ENCODE results near the gene SIRT4. TPM values are rescaled to one million over a fixed set of nuclear protein-coding genes. Genes with fewer than 3 reads are reported as not detected.

Gene SIRT4
- total RNA-seq, 1 experiment from 2014 or later = 2.1 TPM

DNA sequence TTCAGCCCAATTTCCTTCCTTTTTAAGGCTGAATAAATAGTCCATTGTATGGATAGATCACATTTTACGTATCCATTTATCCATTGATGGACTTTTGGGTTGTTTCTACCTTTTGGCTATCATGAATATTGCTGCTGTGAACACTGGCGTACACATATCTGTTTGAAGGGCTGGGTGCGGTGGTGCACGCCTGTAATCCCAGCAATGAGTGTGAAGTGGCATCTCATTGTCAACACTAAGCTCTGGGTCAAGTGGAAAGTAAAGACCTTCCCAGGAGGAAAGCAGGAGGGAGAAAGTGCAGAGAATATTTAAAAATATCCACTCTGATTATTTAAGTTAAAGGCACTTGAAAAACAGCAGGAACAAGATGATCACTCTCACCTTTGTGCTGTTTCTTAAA lies 37.1 kb downstream of the SIRT4 start:
- no peak overlapping the region for H2BK12ac ChIP-seq (ENCODE audit: insufficient read length, low read depth, low read length)
- H2AFZ ChIP-seq (ENCODE audit: low read length) = no peak overlapping the region
- WGBS (ENCODE audit: extremely low coverage, insufficient read length, low lambda C conversion rate) = no CpG with 5 or more reads among the region's 4 CpGs
- Mint-ChIP-seq H3K4me1 (peaks cover 0 to 17% of the 10 kb centered on the region in 2 experiments; a peak in 2 of 4 replicates), H3K4me3 (no peak overlapping the region), H3K27ac (no peak overlapping the region), H3K9me3 (peaks cover 29% of the 10 kb centered on the region in 2 experiments), H3K36me3 (ENCODE audit: insufficient read depth in 1 of 3, low read depth in 3 of 3) (peaks cover 16 to 30% (median 26%) of the 10 kb centered on the region in 3 experiments), H3K27me3 (ENCODE audit: low read depth) (peaks cover 16% of the 10 kb centered on the region)
- H3K4ac ChIP-seq (ENCODE audit: low read depth, low read length) = no peak overlapping the region
- TF ChIP-seq, protein P1, sequence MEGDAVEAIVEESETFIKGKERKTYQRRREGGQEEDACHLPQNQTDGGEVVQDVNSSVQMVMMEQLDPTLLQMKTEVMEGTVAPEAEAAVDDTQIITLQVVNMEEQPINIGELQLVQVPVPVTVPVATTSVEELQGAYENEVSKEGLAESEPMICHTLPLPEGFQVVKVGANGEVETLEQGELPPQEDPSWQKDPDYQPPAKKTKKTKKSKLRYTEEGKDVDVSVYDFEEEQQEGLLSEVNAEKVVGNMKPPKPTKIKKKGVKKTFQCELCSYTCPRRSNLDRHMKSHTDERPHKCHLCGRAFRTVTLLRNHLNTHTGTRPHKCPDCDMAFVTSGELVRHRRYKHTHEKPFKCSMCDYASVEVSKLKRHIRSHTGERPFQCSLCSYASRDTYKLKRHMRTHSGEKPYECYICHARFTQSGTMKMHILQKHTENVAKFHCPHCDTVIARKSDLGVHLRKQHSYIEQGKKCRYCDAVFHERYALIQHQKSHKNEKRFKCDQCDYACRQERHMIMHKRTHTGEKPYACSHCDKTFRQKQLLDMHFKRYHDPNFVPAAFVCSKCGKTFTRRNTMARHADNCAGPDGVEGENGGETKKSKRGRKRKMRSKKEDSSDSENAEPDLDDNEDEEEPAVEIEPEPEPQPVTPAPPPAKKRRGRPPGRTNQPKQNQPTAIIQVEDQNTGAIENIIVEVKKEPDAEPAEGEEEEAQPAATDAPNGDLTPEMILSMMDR (conservative IDR thresholded peaks at IDR 0.05) = no peak
- H4K5ac ChIP-seq (ENCODE audit: insufficient read length, low read depth, low read length) = no peak overlapping the region
- no peaks in the 10 kb centered on the region for H3K27me3 ChIP-seq (ENCODE audit: insufficient read depth, low read length)
- no peak overlapping the region for H3K9ac ChIP-seq (ENCODE audit: extremely low read depth, insufficient read length, low read length)
- no peak overlapping the region for H2BK5ac ChIP-seq (ENCODE audit: insufficient read length, low read length)
- H2BK15ac ChIP-seq (ENCODE audit: low read depth, low read length) = no peak overlapping the region
- H2BK20ac ChIP-seq (ENCODE audit: low read depth, low read length, poor library complexity, severe bottlenecking) = no peak overlapping the region
- H3K79me2 ChIP-seq (ENCODE audit: insufficient read depth, low read length) = no peaks in the 10 kb centered on the region
- H3K23me2 ChIP-seq (ENCODE audit: insufficient read length, low read depth, low read length, poor library complexity, severe bottlenecking) = no peaks in the 10 kb centered on the region
- H3K14ac ChIP-seq (ENCODE audit: insufficient read depth, low read length) = no peak overlapping the region
- peaks cover 4% of the 10 kb centered on the region for H3K9me3 ChIP-seq (ENCODE audit: control insufficient read depth, low read depth, low read length)
- no peaks in the 10 kb centered on the region for H4K20me1 ChIP-seq (ENCODE audit: control insufficient read depth, insufficient read depth, insufficient read length)
- no peak overlapping the region for H2BK120ac ChIP-seq (ENCODE audit: low read depth, low read length, poor library complexity, severe bottlenecking)
- no peak overlapping the region for H3K4me2 ChIP-seq (ENCODE audit: insufficient read depth, insufficient read length, low read length)
- no peak overlapping the region for H3K23ac ChIP-seq (ENCODE audit: insufficient read length, low read depth, low read length)
- H3T11ph ChIP-seq (ENCODE audit: low read length) = no peak overlapping the region
- H3K27ac ChIP-seq (ENCODE audit: insufficient read length, low read depth, low read length) = no peak overlapping the region
- DNase-seq = no peak
- no peak overlapping the region for H2AK5ac ChIP-seq (ENCODE audit: insufficient read length, low read length)
- H3K79me1 ChIP-seq (ENCODE audit: insufficient read depth, low read depth, low read length, poor library complexity, severe bottlenecking) = no peaks in the 10 kb centered on the region
- no peak overlapping the region for H3K18ac ChIP-seq (ENCODE audit: insufficient read length, low read depth, low read length)
- H3K4me1 ChIP-seq (ENCODE audit: insufficient read depth, low read length) = no peaks in the 10 kb centered on the region
- H3K56ac ChIP-seq (ENCODE audit: insufficient read length, low read depth, low read length) = no peak overlapping the region
- no peak overlapping the region for H4K91ac ChIP-seq (ENCODE audit: insufficient read length, low read depth, low read length)
- H4K8ac ChIP-seq (replicated peaks; ENCODE audit: insufficient read length, low read depth, low read length) = no peak overlapping the region

Data from H9 (cell line).